C1 segment of cervical spinal cord (tissue), 14 donors: ENCODE results near the gene TBC1D17.
A peak's percentile ranks its signal among the peaks of the same experiment; 100 is the strongest.

ENCODE experiments used
- DNase-seq, 14 donors: peaks; one replicate each; lab custom pipeline; 2025; lab: John Stamatoyannopoulos, UW

The TBC1D17 gene

GRCh38 chr19:49877020-49877878, at the start of gene TBC1D17, which contains the start of gene AKT1S1:
TBC1D17 (plus strand) TSS chr19:49877702; CDS start chr19:49877724, 22 bp downstream.
AKT1S1 (minus strand) TSS chr19:49877355; CDS start chr19:49873295, 4,060 bp downstream.
- peak; percentile 95 to 100 (median 99) for DNase-seq

GRCh38 chr19:49829200-49829599, 48.3 kb upstream of the TBC1D17 start:
- DNase-seq: no peak

GRCh38 chr19:49829721-49830120, 47.8 kb upstream of the TBC1D17 start:
- DNase-seq: no peak

- no peak for DNase-seq
Measured at GRCh38 chr19:49830766-49831165, 46.7 kb upstream of the TBC1D17 start.

GRCh38 chr19:49831592-49831991, 45.9 kb upstream of the TBC1D17 start:
- no peak for DNase-seq

GRCh38 chr19:49832556-49832955, 44.9 kb upstream of the TBC1D17 start:
- no peak for DNase-seq

- DNase-seq: no peak
Measured at GRCh38 chr19:49833599-49833998, 43.9 kb upstream of the TBC1D17 start.

GRCh38 chr19:49835562-49835961, 41.9 kb upstream of the TBC1D17 start:
- DNase-seq: no peak

GRCh38 chr19:49836176-49837008, 41.1 kb upstream of the TBC1D17 start:
- no peak for DNase-seq

- no peak for DNase-seq
Measured at GRCh38 chr19:49837009-49837310, 40.5 kb upstream of the TBC1D17 start.

GRCh38 chr19:49837425-49837824, 40.1 kb upstream of the TBC1D17 start:
- no peak for DNase-seq

- no peak for DNase-seq
Measured at GRCh38 chr19:49838885-49839588, 38.5 kb upstream of the TBC1D17 start.

GRCh38 chr19:49839713-49840112, 37.8 kb upstream of the TBC1D17 start:
- no peak for DNase-seq

GRCh38 chr19:49840321-49840720, 37.2 kb upstream of the TBC1D17 start:
- DNase-seq: no peak

GRCh38 chr19:49840736-49841249, 36.7 kb upstream of the TBC1D17 start:
- no peak for DNase-seq

GRCh38 chr19:49843265-49843664, 34.2 kb upstream of the TBC1D17 start:
- no peak for DNase-seq

GRCh38 chr19:49844138-49845095, 33.1 kb upstream of the TBC1D17 start:
- no peak for DNase-seq

GRCh38 chr19:49845414-49845813, 32.1 kb upstream of the TBC1D17 start:
- DNase-seq: no peak

- no peak for DNase-seq
Measured at GRCh38 chr19:49846408-49846807, 31.1 kb upstream of the TBC1D17 start.
